Coronary artery (tissue), 2 donors: Measurements from ENCODE around the gene IGSF9.
A peak's percentile ranks its signal among the peaks of the same experiment; 100 is the strongest.

ENCODE experiments used
- DNase-seq: peaks from one replicate; pipeline ENCODE4 v3.0.0-alpha.2; 2017; ENCODE audit warnings: low spot score
- H3K27ac ChIP-seq, 2 donors: fragments of 200-600 bp; sonication (generic); one replicate each; pipeline ENCODE4 v1.5.1; 2016 to 2019
- H3K4me3 ChIP-seq: fragments of 200-600 bp; sonication (generic); 2 replicates; pipeline ENCODE4 v1.5.1; 2016; ENCODE audit warnings: mild to moderate bottlenecking, moderate library complexity
- CTCF ChIP-seq: fragments of 200-600 bp; sonication (generic); IDR thresholded peaks from one replicate; pipeline ENCODE4 v1.5.1; 2019; ENCODE audit warnings: antibody characterized with exemption

The IGSF9 gene

GRCh38 chr1:159923203-159924024, 22.0 kb downstream of the IGSF9 start:
- peak; percentile 93 for DNase-seq
- Histone ChIP-seq H3K27ac (peak overlapping the region; percentile 95 to 100), H3K4me3 (peak overlapping the region; percentile 87)
- TF ChIP-seq CTCF: no peak

- TF ChIP-seq CTCF: no peak
- peak overlapping the region; percentile 95 to 100 for H3K27ac ChIP-seq
- no peak for DNase-seq
- H3K4me3 ChIP-seq: peak overlapping the region; percentile 87
These were observed 22.8 kb downstream of the IGSF9 start for GRCh38 chr1:159922511-159923202.

GRCh38 chr1:159921700-159922504, 23.5 kb downstream of the IGSF9 start:
- DNase-seq: no peak
- TF ChIP-seq CTCF: no peak
- peak overlapping the region; percentile 87 for H3K4me3 ChIP-seq
- H3K27ac ChIP-seq: peak overlapping the region; percentile 95 to 100

GRCh38 chr1:159921251-159921650, 24.2 kb downstream of the IGSF9 start:
- DNase-seq: no peak
- Histone ChIP-seq H3K4me3 (peak overlapping the region; percentile 87), H3K27ac (peak overlapping the region; percentile 95 to 100)
- TF ChIP-seq CTCF: no peak

GRCh38 chr1:159920651-159921050, 24.8 kb downstream of the IGSF9 start:
- no peak for DNase-seq
- Histone ChIP-seq H3K4me3 (peak overlapping the region; percentile 21), H3K27ac (peak overlapping the region; percentile 95 to 100)
- TF ChIP-seq CTCF: no peak

GRCh38 chr1:159920202-159920601, 25.2 kb downstream of the IGSF9 start:
- TF ChIP-seq CTCF: no peak
- peak overlapping the region in 1 of 2 donors; percentile 13 for H3K27ac ChIP-seq
- H3K4me3 ChIP-seq: peak overlapping the region; percentile 21
- DNase-seq: no peak
